Measurements from ENCODE around the gene NUMB.

Gene NUMB

GRCh38 chr14:73465823-73466532 lies 7.6 kb upstream of the NUMB start:
- DNase-seq (ENCODE audit: low spot score), result no peak

- no peak for DNase-seq (ENCODE audit: low spot score)
Measured at GRCh38 chr14:73463411-73463810, 5.1 kb upstream of the NUMB start.

GRCh38 chr14:73462815-73463214 lies 4.5 kb upstream of the NUMB start:
- DNase-seq (ENCODE audit: low spot score), result no peak

GRCh38 chr14:73462048-73462715 lies 3.8 kb upstream of the NUMB start:
- no peak for DNase-seq (ENCODE audit: low spot score)

GRCh38 chr14:73461478-73462047 lies 3.2 kb upstream of the NUMB start:
- DNase-seq (ENCODE audit: low spot score), result peak; percentile 21

- no peak for DNase-seq (ENCODE audit: low spot score)
Measured at GRCh38 chr14:73460691-73461127, 2.4 kb upstream of the NUMB start.

- DNase-seq (ENCODE audit: low spot score), result no peak
Measured at GRCh38 chr14:73459959-73460358, 1.6 kb upstream of the NUMB start.

- no peak for DNase-seq (ENCODE audit: low spot score)
Measured at GRCh38 chr14:73457924-73458182, 493 bp downstream of the NUMB start.

GRCh38 chr14:73457041-73457923 lies 1.1 kb downstream of the NUMB start:
- peak; percentile 17 for DNase-seq (ENCODE audit: low spot score)

- no peak for DNase-seq (ENCODE audit: low spot score)
Measured at GRCh38 chr14:73455294-73455693, 3.1 kb downstream of the NUMB start.

- no peak for DNase-seq (ENCODE audit: low spot score)
Measured at GRCh38 chr14:73452341-73453186, 5.8 kb downstream of the NUMB start.

- DNase-seq (ENCODE audit: low spot score), result no peak
Measured at GRCh38 chr14:73443758-73444157, 14.6 kb downstream of the NUMB start.

- no peak for DNase-seq (ENCODE audit: low spot score)
Measured at GRCh38 chr14:73441286-73441685, 17.1 kb downstream of the NUMB start.

GRCh38 chr14:73438993-73439392 lies 19.4 kb downstream of the NUMB start:
- DNase-seq (ENCODE audit: low spot score), result no peak

GRCh38 chr14:73437206-73437605 lies 21.1 kb downstream of the NUMB start:
- no peak for DNase-seq (ENCODE audit: low spot score)

GRCh38 chr14:73432124-73432523 lies 26.2 kb downstream of the NUMB start:
- no peak for DNase-seq (ENCODE audit: low spot score)

- no peak for DNase-seq (ENCODE audit: low spot score)
Measured at GRCh38 chr14:73428353-73428824, 30.0 kb downstream of the NUMB start.

GRCh38 chr14:73427516-73428264 lies 30.7 kb downstream of the NUMB start:
- DNase-seq (ENCODE audit: low spot score), result no peak

- no peak for DNase-seq (ENCODE audit: low spot score)
Measured at GRCh38 chr14:73426877-73427276, 31.5 kb downstream of the NUMB start.

GRCh38 chr14:73424453-73424852 lies 33.9 kb downstream of the NUMB start:
- no peak for DNase-seq (ENCODE audit: low spot score)

Measured in SK-N-DZ (cell line).